HEK293T (cell line): ENCODE data around the gene CDRT15L2.
"Not testable (repeated sequence)": the region's sequence is repeated elsewhere in the genome, so short reads cannot be mapped to it uniquely, and the experiment has no call there.

Experiments
- ARNT ChIP-seq: fragments of 450-650 bp; IDR thresholded peaks from 2 replicates; pipeline ENCODE4 v1.6.1; 2017; ENCODE audit warnings: mild to moderate bottlenecking
- BHLHE40 ChIP-seq: fragments of 450-650 bp; IDR thresholded peaks from 2 replicates; pipeline ENCODE4 v1.6.1; 2016; ENCODE audit warnings: mild to moderate bottlenecking, moderate library complexity, borderline replicate concordance
- CTBP1 ChIP-seq: fragments of 450-650 bp; IDR thresholded peaks from 2 replicates; pipeline ENCODE4 v1.6.1; 2016; ENCODE audit warnings: borderline replicate concordance
- ELF4 ChIP-seq: fragments of 450-650 bp; IDR thresholded peaks from 2 replicates; pipeline ENCODE4 v1.6.1; 2017; ENCODE audit warnings: antibody characterized with exemption
- FOXA1 ChIP-seq: fragments of 450-650 bp; IDR thresholded peaks from 2 replicates; pipeline ENCODE4 v1.6.1; 2016; ENCODE audit warnings: mild to moderate bottlenecking
- FOXK2 ChIP-seq: fragments of 450-650 bp; IDR thresholded peaks from 2 replicates; pipeline ENCODE4 v1.6.1; 2016; ENCODE audit warnings: mild to moderate bottlenecking
- FOXM1 ChIP-seq: fragments of 450-650 bp; IDR thresholded peaks from 2 replicates; pipeline ENCODE4 v1.6.1; 2017; ENCODE audit warnings: mild to moderate bottlenecking, borderline replicate concordance
- L3MBTL2 ChIP-seq: fragments of 450-650 bp; conservative IDR thresholded peaks from 2 replicates; pipeline ENCODE4 v1.6.1; 2016; ENCODE audit warnings: mild to moderate bottlenecking
- NFRKB ChIP-seq: fragments of 450-650 bp; IDR thresholded peaks from 2 replicates; pipeline ENCODE4 v1.6.1; 2016; ENCODE audit warnings: mild to moderate bottlenecking, moderate library complexity
- PKNOX1 ChIP-seq: fragments of 450-650 bp; IDR thresholded peaks from 2 replicates; pipeline ENCODE4 v1.6.1; 2016
- SP1 ChIP-seq: fragments of 450-650 bp; IDR thresholded peaks from 2 replicates; pipeline ENCODE4 v1.6.1; 2017
- SUZ12 ChIP-seq: fragments of 450-650 bp; IDR thresholded peaks from 2 replicates; pipeline ENCODE4 v1.6.1; 2016; ENCODE audit warnings: mild to moderate bottlenecking

- not testable (repeated sequence) for TF ChIP-seq SP1, CTBP1, FOXM1, BHLHE40, PKNOX1, FOXA1, FOXK2, ELF4, L3MBTL2, SUZ12, ARNT, NFRKB
These were observed 26.6 kb upstream of the CDRT15L2 start for GRCh38 chr17:20552920-20553319.
